H9 (cell line): Measurements from ENCODE around the gene LYRM1. TPM values are rescaled to one million over a fixed set of nuclear protein-coding genes. Genes with fewer than 3 reads are reported as not detected.
A peak's percentile ranks its signal among the peaks of the same experiment; 100 is the strongest.

Source experiments
- DNase-seq: peaks from one replicate; pipeline ENCODE4 v3.0.0-alpha.2; 2017
- H2AFZ ChIP-seq: one replicate; pipeline ENCODE4 v1.6.1; 2013; ENCODE audit warnings: mild to moderate bottlenecking, low read length, control low read depth, moderate library complexity
- H2AK5ac ChIP-seq: 2 replicates; pipeline ENCODE4 v1.6.1; 2013; ENCODE audit warnings: low read length, control low read depth, mixed read lengths; ENCODE audit not compliant: insufficient read length
- H2BK120ac ChIP-seq: one replicate; pipeline ENCODE4 v1.6.1; 2013; ENCODE audit warnings: low read depth, mild to moderate bottlenecking, low read length, control low read depth, inconsistent platforms; ENCODE audit not compliant: poor library complexity, severe bottlenecking
- H2BK12ac ChIP-seq: 2 replicates; pipeline ENCODE4 v1.6.1; 2013; ENCODE audit warnings: low read length, control low read depth, mixed read lengths, low read depth; ENCODE audit not compliant: insufficient read length
- H2BK15ac ChIP-seq: 2 replicates; pipeline ENCODE4 v1.6.1; 2013; ENCODE audit warnings: low read depth, low read length, control low read depth
- H2BK20ac ChIP-seq: one replicate; pipeline ENCODE4 v1.6.1; 2013; ENCODE audit warnings: low read depth, mild to moderate bottlenecking, low read length, control low read depth, inconsistent platforms; ENCODE audit not compliant: poor library complexity, severe bottlenecking
- H2BK5ac ChIP-seq: 2 replicates; pipeline ENCODE4 v1.6.1; 2013; ENCODE audit warnings: low read length, control low read depth, mixed read lengths; ENCODE audit not compliant: insufficient read length
- H3K14ac ChIP-seq: 2 replicates; pipeline ENCODE4 v1.6.1; 2013; ENCODE audit warnings: low read length, control low read depth; ENCODE audit not compliant: insufficient read depth
- H3K18ac ChIP-seq: 2 replicates; pipeline ENCODE4 v1.6.1; 2013; ENCODE audit warnings: low read depth, mild to moderate bottlenecking, mixed read lengths, low read length, control low read depth; ENCODE audit not compliant: insufficient read length
- H3K23ac ChIP-seq: 2 replicates; pipeline ENCODE4 v1.6.1; 2013; ENCODE audit warnings: low read length, control low read depth, mixed read lengths, low read depth; ENCODE audit not compliant: insufficient read length
- H3K23me2 ChIP-seq: 2 replicates; pipeline ENCODE4 v1.6.1; 2013; ENCODE audit warnings: low read depth, mild to moderate bottlenecking, mixed read lengths, low read length, control low read depth; ENCODE audit not compliant: insufficient read length, poor library complexity, severe bottlenecking
- H3K27ac ChIP-seq: 2 replicates; pipeline ENCODE4 v1.5.1; 2013; ENCODE audit warnings: low read length, control low read depth, mixed read lengths, low read depth; ENCODE audit not compliant: insufficient read length
- H3K27me3 ChIP-seq: 2 replicates; pipeline ENCODE4 v1.6.1; 2013; ENCODE audit warnings: low read length, control low read depth, inconsistent platforms; ENCODE audit not compliant: insufficient read depth
- H3K4ac ChIP-seq: 2 replicates; pipeline ENCODE4 v1.6.1; 2013; ENCODE audit warnings: low read depth, mild to moderate bottlenecking, control low read depth, inconsistent platforms, low read length, moderate library complexity
- H3K4me1 ChIP-seq: 2 replicates; pipeline ENCODE4 v1.6.1; 2013; ENCODE audit warnings: low read length, control low read depth, inconsistent platforms; ENCODE audit not compliant: insufficient read depth
- H3K4me2 ChIP-seq: 2 replicates; pipeline ENCODE4 v1.6.1; 2013; ENCODE audit warnings: low read length, control low read depth, mixed read lengths; ENCODE audit not compliant: insufficient read length, insufficient read depth
- H3K56ac ChIP-seq: 2 replicates; pipeline ENCODE4 v1.6.1; 2013; ENCODE audit warnings: low read depth, mild to moderate bottlenecking, mixed read lengths, low read length, control low read depth; ENCODE audit not compliant: insufficient read length
- H3K79me1 ChIP-seq: 2 replicates; pipeline ENCODE4 v1.6.1; 2013; ENCODE audit warnings: low read depth, mild to moderate bottlenecking, moderate library complexity, low read length, control low read depth, inconsistent platforms; ENCODE audit not compliant: insufficient read depth, poor library complexity, severe bottlenecking
- H3K79me2 ChIP-seq: 2 replicates; pipeline ENCODE4 v1.6.1; 2013; ENCODE audit warnings: low read length, control low read depth, inconsistent platforms; ENCODE audit not compliant: insufficient read depth
- H3K9ac ChIP-seq: 2 replicates; pipeline ENCODE4 v1.6.1; 2013; ENCODE audit warnings: low read length, control low read depth, mixed read lengths; ENCODE audit not compliant: insufficient read length; ENCODE audit errors: extremely low read depth
- H3K9me3 ChIP-seq: one replicate; pipeline ENCODE4 v1.6.1; 2013; ENCODE audit warnings: low read depth, low read length, inconsistent platforms; ENCODE audit not compliant: control insufficient read depth
- H3T11ph ChIP-seq: one replicate; pipeline ENCODE4 v1.6.1; 2013; ENCODE audit warnings: mild to moderate bottlenecking, low read length, control low read depth, inconsistent platforms
- H4K20me1 ChIP-seq: one replicate; pipeline ENCODE4 v1.6.1; 2013; ENCODE audit not compliant: control insufficient read depth, insufficient read length, insufficient read depth
- H4K5ac ChIP-seq: 2 replicates; pipeline ENCODE4 v1.6.1; 2013; ENCODE audit warnings: low read depth, mild to moderate bottlenecking, mixed read lengths, low read length, control low read depth; ENCODE audit not compliant: insufficient read length
- H4K8ac ChIP-seq: replicated peaks from 2 replicates; pipeline ENCODE4 v1.6.1; 2013; ENCODE audit warnings: low read length, control low read depth, mixed read lengths, low read depth; ENCODE audit not compliant: insufficient read length
- H4K91ac ChIP-seq: 2 replicates; pipeline ENCODE4 v1.6.1; 2013; ENCODE audit warnings: low read depth, mild to moderate bottlenecking, moderate library complexity, mixed read lengths, low read length, control low read depth; ENCODE audit not compliant: insufficient read length
- H3K27ac Mint-ChIP-seq, 3 experiments: 2 replicates in 2 of 3; 3 replicates in 1 of 3; pipeline ENCODE4 v1.8.0; 2020 to 2021; ENCODE audit warnings: mixed read lengths in 3 of 3, mild to moderate bottlenecking in 1 of 3, moderate library complexity in 1 of 3
- H3K27me3 Mint-ChIP-seq: 2 replicates; pipeline ENCODE4 v1.8.0; 2021; ENCODE audit warnings: low read depth, mild to moderate bottlenecking, moderate library complexity, mixed read lengths
- H3K36me3 Mint-ChIP-seq, 3 experiments: 2 replicates in 2 of 3; 3 replicates in 1 of 3; pipeline ENCODE4 v1.8.0; 2020 to 2021; ENCODE audit warnings: low read depth in 3 of 3, mixed read lengths in 3 of 3; ENCODE audit not compliant: insufficient read depth in 1 of 3
- H3K4me1 Mint-ChIP-seq, 2 experiments: 2 replicates each; pipeline ENCODE4 v1.8.0; 2020; ENCODE audit warnings: mixed read lengths in 2 of 2
- H3K4me3 Mint-ChIP-seq, 2 experiments: 2 replicates in 1 of 2; 3 replicates in 1 of 2; pipeline ENCODE4 v1.8.0; 2020 to 2021; ENCODE audit warnings: mild to moderate bottlenecking in 2 of 2, mixed read lengths in 2 of 2, moderate library complexity in 1 of 2
- H3K9me3 Mint-ChIP-seq, 2 experiments: 2 replicates in 1 of 2; 3 replicates in 1 of 2; pipeline ENCODE4 v1.8.0; 2020; ENCODE audit warnings: mild to moderate bottlenecking in 2 of 2, mixed read lengths in 2 of 2, moderate library complexity in 1 of 2
- CTCF ChIP-seq: fragments of 200-600 bp; sonication (generic); conservative IDR thresholded peaks from 3 replicates; pipeline ENCODE4 v1.8.0; 2021; ENCODE audit warnings: antibody characterized with exemption, mild to moderate bottlenecking
- WGBS: extraction: QIAGEN DNeasy Blood & Tissue Kit; methylation state at CpG from one replicate; pipeline ENCODE4 v1.1.7; 2013; ENCODE audit warnings: missing lambda C conversion rate, low lambda C conversion rate, mixed read lengths; ENCODE audit not compliant: insufficient read length; ENCODE audit errors: extremely low coverage; 5-methylcytosine and 5-hydroxymethylcytosine counted together
- total RNA-seq: library from RNA; stranded (reverse); gene quantifications from 2 replicates; pipeline ENCODE4 v1.2.1, GENCODE V29; 2021

The LYRM1 gene
- total RNA-seq, 1 experiment from 2014 or later: 9.6 TPM

DNA sequence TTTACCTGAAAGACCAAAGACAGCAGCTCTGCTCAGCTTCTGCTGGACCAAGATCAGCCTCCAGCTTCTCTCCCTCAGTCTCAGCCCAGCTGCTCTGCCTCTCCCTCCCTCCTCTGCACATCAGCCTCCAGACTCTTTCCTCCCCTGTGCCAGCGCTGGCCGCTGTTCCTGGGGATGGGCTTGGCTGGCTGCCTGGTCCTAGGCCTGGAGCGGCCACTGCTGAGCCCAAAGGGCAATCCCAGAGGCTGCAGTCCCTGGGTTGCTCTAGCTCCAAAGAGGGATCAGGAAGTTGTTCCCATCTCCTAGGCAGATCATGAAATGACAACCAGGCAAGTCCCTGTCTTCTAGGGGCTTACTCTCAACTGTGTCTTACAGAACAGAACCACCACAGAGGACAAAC, 31.7 kb upstream of the LYRM1 start:
- no peak overlapping the region for H3T11ph ChIP-seq
- H3K23me2 ChIP-seq: no peaks in the 10 kb centered on the region
- H2BK20ac ChIP-seq: no peak overlapping the region
- H4K20me1 ChIP-seq: no peaks in the 10 kb centered on the region
- H2BK120ac ChIP-seq: no peak overlapping the region
- no peak overlapping the region for H2BK5ac ChIP-seq
- no peak overlapping the region for H3K27ac ChIP-seq
- H3K79me1 ChIP-seq: peaks cover 12% of the 10 kb centered on the region
- no peaks in the 10 kb centered on the region for H3K27me3 ChIP-seq
- no peaks in the 10 kb centered on the region for H3K4me1 ChIP-seq
- H3K9ac ChIP-seq: no peak overlapping the region
- no peak overlapping the region for H4K8ac ChIP-seq
- H3K23ac ChIP-seq: no peak overlapping the region
- no peak for DNase-seq
- no peaks in the 10 kb centered on the region for H3K27me3 Mint-ChIP-seq
- no peak overlapping the region for H2AFZ ChIP-seq
- no peak overlapping the region for H2BK12ac ChIP-seq
- H3K36me3 Mint-ChIP-seq: peaks cover 0 to 4% (median 3%) of the 10 kb centered on the region in 3 experiments; a peak in 4 of 7 replicates
- peak overlapping the region in 1 of 3 experiments; percentile 23; a peak in 3 of 7 replicates for H3K27ac Mint-ChIP-seq
- H3K79me2 ChIP-seq: peaks cover 6% of the 10 kb centered on the region; the same call in 1 of the 2 replicates
- H3K9me3 ChIP-seq: no peaks in the 10 kb centered on the region
- no peak overlapping the region for H3K4me2 ChIP-seq
- H3K9me3 Mint-ChIP-seq: no peaks in the 10 kb centered on the region
- H4K5ac ChIP-seq: no peak overlapping the region
- H3K4me3 Mint-ChIP-seq: no peak overlapping the region
- no peak for TF ChIP-seq CTCF
- no peak overlapping the region; the same call in 1 of the 2 replicates for H3K14ac ChIP-seq
- no CpG with 5 or more reads among the region's 3 CpGs for WGBS
- no peak overlapping the region for H4K91ac ChIP-seq
- no peak overlapping the region for H2AK5ac ChIP-seq
- H3K4ac ChIP-seq: no peak overlapping the region
- H3K4me1 Mint-ChIP-seq: peaks cover 26 to 28% of the 10 kb centered on the region in 2 experiments
- no peak overlapping the region for H3K18ac ChIP-seq
- no peak overlapping the region for H3K56ac ChIP-seq
- H2BK15ac ChIP-seq: no peak overlapping the region
